GM12878 (cell line): ENCODE measurements around the gene GGT5.
"Not testable (repeated sequence)": the region's sequence is repeated elsewhere in the genome, so short reads cannot be mapped to it uniquely, and the experiment has no call there.

ENCODE experiments used
- CHD2 ChIP-seq: IDR thresholded peaks from 2 replicates; pipeline ENCODE4 v1.6.1; 2011; ENCODE audit warnings: low read depth, low read length, improper control_type of control experiment, borderline replicate concordance
- EZH2 ChIP-seq: IDR thresholded peaks from 2 replicates; pipeline ENCODE4 v1.6.1; 2012; ENCODE audit warnings: low read depth, mild to moderate bottlenecking, control low read depth, inconsistent platforms, low read length, borderline replicate concordance; ENCODE audit not compliant: control insufficient read depth
- FOS ChIP-seq: IDR thresholded peaks from 3 replicates; pipeline ENCODE4 v1.6.1; 2011; ENCODE audit warnings: borderline replicate concordance; ENCODE audit not compliant: insufficient read length; ENCODE audit errors: extremely low read depth
- HCFC1 ChIP-seq: fragments of 150-350 bp; IDR thresholded peaks from 2 replicates; pipeline ENCODE4 v1.6.1; 2014; ENCODE audit warnings: low read length
- MYC ChIP-seq: IDR thresholded peaks from 2 replicates; pipeline ENCODE4 v1.6.1; 2011; ENCODE audit warnings: mild to moderate bottlenecking, low read length, moderate library complexity, inconsistent platforms; ENCODE audit not compliant: insufficient read depth, insufficient replicate concordance, insufficient read length, severe bottlenecking
- NFIC ChIP-seq: IDR thresholded peaks from 2 replicates; pipeline ENCODE4 v1.6.1; 2012; ENCODE audit warnings: low read depth, mild to moderate bottlenecking, inconsistent platforms, low read length, moderate library complexity
- NRF1 ChIP-seq: conservative IDR thresholded peaks from 2 replicates; pipeline ENCODE4 v1.6.1; 2011; ENCODE audit warnings: mild to moderate bottlenecking, low read depth, low read length, improper control_type of control experiment
- POU2F2 ChIP-seq: IDR thresholded peaks from 3 replicates; pipeline ENCODE4 v1.6.1; 2011; ENCODE audit warnings: low read depth, mild to moderate bottlenecking, low read length, borderline replicate concordance
- RAD21 ChIP-seq: IDR thresholded peaks from 2 replicates; pipeline ENCODE4 v1.6.1; 2011; ENCODE audit warnings: mild to moderate bottlenecking, low read depth, low read length, moderate library complexity; ENCODE audit not compliant: insufficient read depth
- SMC3 ChIP-seq: IDR thresholded peaks from 2 replicates; pipeline ENCODE4 v1.6.1; 2011; ENCODE audit warnings: low read length, improper control_type of control experiment, borderline replicate concordance
- SUZ12 ChIP-seq: fragments of 200-600 bp; sonication (generic); IDR thresholded peaks from one replicate; pipeline ENCODE4 v1.6.1; 2018; ENCODE audit warnings: antibody characterized with exemption, mild to moderate bottlenecking; ENCODE audit not compliant: unreplicated experiment
- TARDBP ChIP-seq: IDR thresholded peaks from 2 replicates; pipeline ENCODE4 v1.6.1; 2016; ENCODE audit warnings: borderline replicate concordance
- TF ChIP-seq, protein P1 (sequence below), 3 experiments: IDR thresholded peaks in 2 of 3; conservative IDR thresholded peaks in 1 of 3; 2 replicates each; pipeline ENCODE4 v1.5.1; 2011; ENCODE audit warnings: low read depth in 3 of 3, low read length in 3 of 3, mild to moderate bottlenecking in 3 of 3, control low read depth in 2 of 3, moderate library complexity in 2 of 3, inconsistent platforms in 1 of 3, mixed read lengths in 1 of 3; ENCODE audit not compliant: control insufficient read depth in 2 of 3, insufficient read depth in 1 of 3; ENCODE audit errors: extremely low read depth in 1 of 3

DNA sequence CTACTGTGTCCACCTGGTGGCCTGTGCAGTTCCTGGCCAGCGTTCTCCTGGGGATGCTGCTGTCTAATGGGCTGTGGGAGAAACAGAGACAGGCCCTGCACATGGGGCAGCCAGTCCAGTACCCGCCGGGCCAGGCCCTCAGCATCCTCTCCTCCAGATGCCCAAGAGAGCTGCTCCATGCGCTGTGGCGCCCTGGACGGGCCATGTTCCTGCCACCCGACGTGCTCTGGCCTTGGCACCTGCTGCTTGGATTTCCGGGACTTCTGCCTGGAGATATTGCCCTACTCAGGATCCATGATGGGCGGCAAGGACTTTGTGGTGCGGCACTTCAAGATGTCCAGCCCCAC lies 62.0 kb downstream of the GGT5 start:
- not testable (repeated sequence) for TF ChIP-seq EZH2, FOS, MYC, NFIC, TARDBP, SMC3, HCFC1, SUZ12, CHD2, RAD21, POU2F2, NRF1
- TF ChIP-seq, protein P1, sequence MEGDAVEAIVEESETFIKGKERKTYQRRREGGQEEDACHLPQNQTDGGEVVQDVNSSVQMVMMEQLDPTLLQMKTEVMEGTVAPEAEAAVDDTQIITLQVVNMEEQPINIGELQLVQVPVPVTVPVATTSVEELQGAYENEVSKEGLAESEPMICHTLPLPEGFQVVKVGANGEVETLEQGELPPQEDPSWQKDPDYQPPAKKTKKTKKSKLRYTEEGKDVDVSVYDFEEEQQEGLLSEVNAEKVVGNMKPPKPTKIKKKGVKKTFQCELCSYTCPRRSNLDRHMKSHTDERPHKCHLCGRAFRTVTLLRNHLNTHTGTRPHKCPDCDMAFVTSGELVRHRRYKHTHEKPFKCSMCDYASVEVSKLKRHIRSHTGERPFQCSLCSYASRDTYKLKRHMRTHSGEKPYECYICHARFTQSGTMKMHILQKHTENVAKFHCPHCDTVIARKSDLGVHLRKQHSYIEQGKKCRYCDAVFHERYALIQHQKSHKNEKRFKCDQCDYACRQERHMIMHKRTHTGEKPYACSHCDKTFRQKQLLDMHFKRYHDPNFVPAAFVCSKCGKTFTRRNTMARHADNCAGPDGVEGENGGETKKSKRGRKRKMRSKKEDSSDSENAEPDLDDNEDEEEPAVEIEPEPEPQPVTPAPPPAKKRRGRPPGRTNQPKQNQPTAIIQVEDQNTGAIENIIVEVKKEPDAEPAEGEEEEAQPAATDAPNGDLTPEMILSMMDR (IDR thresholded peaks at IDR 0.05 in 2 of 3, conservative IDR thresholded peaks at IDR 0.05 in 1 of 3; ENCODE audit: control insufficient read depth in 2 of 3, extremely low read depth in 1 of 3, insufficient read depth in 1 of 3, low read depth in 3 of 3, low read length in 3 of 3): not testable (repeated sequence)
